Endothelial cell of umbilical vein (primary cell): ENCODE data around the gene SLC29A3. TPM values are rescaled to one million over a fixed set of nuclear protein-coding genes. Genes with fewer than 3 reads are reported as not detected.

Source experiments
- BruUV-seq: library from RNA; stranded (reverse); fragments of 400-500 nt; replicated peaks from 2 replicates; lab custom pipeline; 2021; lab: Mats Ljungman, UMichigan
- CTCF ChIA-PET: fragments of 300-600, 350-600 bp; sonication (Branson Sonifier 250); formaldehyde crosslinking; loops from one replicate; lab custom pipeline; 2021; ENCODE audit warnings: antibody characterized with exemption, inconsistent platforms; lab: Charles Lee
- POLR2A ChIA-PET: fragments of 300-600, 350-600 bp; sonication (Branson Sonifier 250); formaldehyde crosslinking; loops from one replicate; lab custom pipeline; 2021; ENCODE audit warnings: antibody characterized with exemption, inconsistent platforms; lab: Charles Lee
- DNase-seq: peaks from one replicate; pipeline ENCODE4 v3.0.0-alpha.2; 2011; ENCODE audit warnings: low read depth, low spot score
- FAIRE-seq: peaks from 2 replicates; lab custom pipeline; 2011; peaks lifted over from hg19 to GRCh38; lab: Jason Lieb, UNC
- H2AFZ ChIP-seq: 2 replicates; pipeline ENCODE4 v1.6.0; 2012; ENCODE audit warnings: low read depth, low read length, control low read depth, inconsistent platforms
- H3K27ac ChIP-seq: 2 replicates; pipeline ENCODE4 v1.5.1; 2011; ENCODE audit warnings: low read depth, mild to moderate bottlenecking, control low read depth, low read length, moderate library complexity; ENCODE audit not compliant: insufficient read depth
- H3K27me3 ChIP-seq, 2 experiments: 2 replicates each; pipeline versions ENCODE4 v1.6.0 to v1.6.1; 2011; ENCODE audit warnings: low read length in 2 of 2, mixed read lengths in 1 of 2; ENCODE audit not compliant: control insufficient read depth in 2 of 2, insufficient read depth in 2 of 2
- H3K36me3 ChIP-seq, 2 experiments: 2 replicates in 1 of 2; 3 replicates in 1 of 2; pipeline ENCODE4 v1.5.1; 2011; ENCODE audit warnings: low read length in 2 of 2, mild to moderate bottlenecking in 1 of 2, moderate library complexity in 1 of 2; ENCODE audit not compliant: control insufficient read depth in 2 of 2, insufficient read depth in 2 of 2; ENCODE audit errors: extremely low read depth in 1 of 2
- H3K4me1 ChIP-seq: 3 replicates; pipeline ENCODE4 v1.5.1; 2011; ENCODE audit warnings: mild to moderate bottlenecking, low read length; ENCODE audit not compliant: control insufficient read depth, insufficient read depth; ENCODE audit errors: extremely low read depth
- H3K4me2 ChIP-seq: 2 replicates; pipeline ENCODE4 v1.6.1; 2011; ENCODE audit warnings: low read length, control low read depth, mixed read lengths; ENCODE audit not compliant: insufficient read depth
- H3K4me3 ChIP-seq, 3 experiments: fragments of 200-600 bp in 1 of 3; sonication (generic), shearing (Covaris generic) in 1 of 3; replicated peaks in 1 of 3; 2 replicates each; pipeline ENCODE4 v1.5.1; 2011 to 2016; ENCODE audit warnings: control low read depth in 3 of 3, low read length in 3 of 3, mild to moderate bottlenecking in 2 of 3, inconsistent platforms in 1 of 3, low read depth in 1 of 3, moderate library complexity in 1 of 3; ENCODE audit not compliant: insufficient read depth in 1 of 3
- H3K79me2 ChIP-seq: 2 replicates; pipeline ENCODE4 v1.6.0; 2012; ENCODE audit warnings: low read length, inconsistent platforms; ENCODE audit not compliant: control insufficient read depth, insufficient read depth
- H3K9ac ChIP-seq: replicated peaks from 2 replicates; pipeline ENCODE3; 2011; ENCODE audit warnings: low read length, control low read depth; ENCODE audit not compliant: insufficient read depth; ENCODE audit errors: extremely low read depth
- H3K9me1 ChIP-seq: replicated peaks from 3 replicates; pipeline ENCODE4 v1.6.0; 2011; ENCODE audit warnings: mild to moderate bottlenecking, low read length; ENCODE audit not compliant: control insufficient read depth, insufficient read depth; ENCODE audit errors: extremely low read depth
- H3K9me3 ChIP-seq: replicated peaks from 2 replicates; pipeline ENCODE4 v1.5.1; 2012; ENCODE audit warnings: low read length, inconsistent platforms; ENCODE audit not compliant: control insufficient read depth, insufficient read depth
- H4K20me1 ChIP-seq: replicated peaks from 2 replicates; pipeline ENCODE3; 2011; ENCODE audit warnings: mild to moderate bottlenecking, low read length; ENCODE audit not compliant: control insufficient read depth, insufficient read depth; ENCODE audit errors: extremely low read depth
- EZH2 ChIP-seq: IDR thresholded peaks from 2 replicates; pipeline ENCODE4 v1.6.1; 2012; ENCODE audit warnings: borderline replicate concordance, low read depth, mild to moderate bottlenecking, moderate library complexity, low read length, inconsistent platforms; ENCODE audit not compliant: severe bottlenecking
- FOS ChIP-seq: IDR thresholded peaks from 2 replicates; pipeline ENCODE4 v1.6.1; 2011; ENCODE audit warnings: mild to moderate bottlenecking, low read length, moderate library complexity, borderline replicate concordance; ENCODE audit not compliant: insufficient read depth
- GATA2 ChIP-seq: IDR thresholded peaks from 2 replicates; pipeline ENCODE4 v1.7.0; 2011; ENCODE audit warnings: low read depth, mild to moderate bottlenecking, moderate library complexity, mixed read lengths, low read length; ENCODE audit not compliant: insufficient read length, insufficient read depth
- JUN ChIP-seq: IDR thresholded peaks from 2 replicates; pipeline ENCODE4 v1.6.1; 2011; ENCODE audit warnings: borderline replicate concordance, low read depth; ENCODE audit not compliant: insufficient read length, insufficient read depth
- MYC ChIP-seq: IDR thresholded peaks from one replicate; pipeline ENCODE4 v1.6.1; 2011; ENCODE audit warnings: mild to moderate bottlenecking, low read depth, low read length
- POLR2A ChIP-seq: IDR thresholded peaks from 2 replicates; pipeline ENCODE4 v1.6.1; 2012; ENCODE audit warnings: low read depth, mild to moderate bottlenecking, control low read depth, low read length
- POLR2AphosphoS5 ChIP-seq: IDR thresholded peaks from 2 replicates; pipeline ENCODE4 v1.6.1; 2012; ENCODE audit warnings: low read depth, mild to moderate bottlenecking, control low read depth, low read length, moderate library complexity; ENCODE audit not compliant: insufficient read depth
- dilution Hi-C: fragments of 300-500 bp; cut with MboI; formaldehyde crosslinking; loops from one replicate; pipeline ENCODE4 v1.15.0; 2019; ENCODE audit warnings: low sequenced_read_pairs; ENCODE audit not compliant: extremely low pct_ligation_motif_present
- intact Hi-C: fragments of 100-400 bp; cut with micrococcal nuclease; formaldehyde crosslinking; loops from one replicate; pipeline ENCODE4 v1.10.0; 2022
- polyA plus RNA-seq, 4 experiments: library from polyadenylated mRNA; depleted of rRNA in 3 of 4; stranded (reverse) in 3 of 4; unstranded in 1 of 4; fragments of >200 nt; gene quantifications; 2 replicates each; pipeline versions ENCODE4 v1.2.1 to v1.2.3, GENCODE V29; 2011 to 2012; ENCODE audit warnings: missing spikeins in 1 of 4
- total RNA-seq: library from RNA; stranded (reverse); gene quantifications from 2 replicates; pipeline ENCODE4 v1.2.3, GENCODE V29; 2021
- TF ChIP-seq, protein P1 (sequence below): IDR thresholded peaks from 2 replicates; pipeline ENCODE4 v1.6.1; 2011; ENCODE audit not compliant: insufficient read depth, insufficient read length
- TF ChIP-seq, protein P2 (sequence below), 2 donors: IDR thresholded peaks; 1 replicate in 1 of 2; 2 replicates in 1 of 2; pipeline ENCODE4 v1.5.1; 2011; ENCODE audit warnings: low read length in 2 of 2, mild to moderate bottlenecking in 2 of 2, moderate library complexity in 2 of 2, control low read depth in 1 of 2, inconsistent platforms in 1 of 2, low read depth in 1 of 2; ENCODE audit not compliant: insufficient read depth in 1 of 2; ENCODE audit errors: extremely low read depth in 1 of 2

Gene SLC29A3
- total and polyA plus RNA-seq, 2 donors (not counting 3 experiments of a cell fraction or from before 2014, with no cell fraction given): 5.0 to 9.1 TPM

DNA sequence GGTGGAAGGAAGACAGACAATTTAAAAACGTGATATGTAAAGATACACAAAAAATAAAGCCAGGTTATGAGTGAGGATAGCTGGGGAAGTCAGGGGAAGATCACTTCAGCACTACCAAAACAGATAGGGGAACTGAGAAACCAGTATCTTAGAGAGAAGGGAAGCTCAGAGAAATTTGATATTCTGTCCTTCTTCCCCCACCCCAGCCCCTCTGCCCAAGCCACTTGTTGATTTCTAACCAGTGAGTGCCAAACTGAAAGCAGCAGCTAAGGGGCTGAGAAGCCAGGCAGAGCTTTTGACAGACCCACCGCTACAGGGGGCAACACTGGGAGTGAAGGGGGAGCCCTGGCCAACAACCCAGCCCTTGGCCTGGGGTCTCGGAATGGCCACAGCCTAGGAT is 9.1 kb upstream of the SLC29A3 start:
- Histone ChIP-seq H3K4me2 (no peak overlapping the region), H3K79me2 (no peaks in the 10 kb centered on the region), H3K9me1 (no peaks in the 10 kb centered on the region), H3K9me3 (no peaks in the 10 kb centered on the region), H3K36me3 (no peaks in the 10 kb centered on the region), H2AFZ (no peak overlapping the region), H3K9ac (no peak overlapping the region), H3K4me1 (no peaks in the 10 kb centered on the region), H3K4me3 (no peak overlapping the region), H4K20me1 (no peaks in the 10 kb centered on the region), H3K27me3 (peaks cover 17 to 20% of the 10 kb centered on the region in 2 experiments), H3K27ac (no peak overlapping the region)
- intact Hi-C loops (loop anchor here (5.0 to 10.0 kb wide), 2 partner anchors 502 to 585 kb away; no protein-coding TSS in a partner anchor), dilution Hi-C loops (no loop called here)
- TF ChIP-seq POLR2A: no peak
- no peak for TF ChIP-seq FOS
- TF ChIP-seq, protein P1, sequence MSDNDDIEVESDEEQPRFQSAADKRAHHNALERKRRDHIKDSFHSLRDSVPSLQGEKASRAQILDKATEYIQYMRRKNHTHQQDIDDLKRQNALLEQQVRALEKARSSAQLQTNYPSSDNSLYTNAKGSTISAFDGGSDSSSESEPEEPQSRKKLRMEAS: no peak
- no peak for TF ChIP-seq JUN
- TF ChIP-seq EZH2: no peak
- TF ChIP-seq, protein P2, sequence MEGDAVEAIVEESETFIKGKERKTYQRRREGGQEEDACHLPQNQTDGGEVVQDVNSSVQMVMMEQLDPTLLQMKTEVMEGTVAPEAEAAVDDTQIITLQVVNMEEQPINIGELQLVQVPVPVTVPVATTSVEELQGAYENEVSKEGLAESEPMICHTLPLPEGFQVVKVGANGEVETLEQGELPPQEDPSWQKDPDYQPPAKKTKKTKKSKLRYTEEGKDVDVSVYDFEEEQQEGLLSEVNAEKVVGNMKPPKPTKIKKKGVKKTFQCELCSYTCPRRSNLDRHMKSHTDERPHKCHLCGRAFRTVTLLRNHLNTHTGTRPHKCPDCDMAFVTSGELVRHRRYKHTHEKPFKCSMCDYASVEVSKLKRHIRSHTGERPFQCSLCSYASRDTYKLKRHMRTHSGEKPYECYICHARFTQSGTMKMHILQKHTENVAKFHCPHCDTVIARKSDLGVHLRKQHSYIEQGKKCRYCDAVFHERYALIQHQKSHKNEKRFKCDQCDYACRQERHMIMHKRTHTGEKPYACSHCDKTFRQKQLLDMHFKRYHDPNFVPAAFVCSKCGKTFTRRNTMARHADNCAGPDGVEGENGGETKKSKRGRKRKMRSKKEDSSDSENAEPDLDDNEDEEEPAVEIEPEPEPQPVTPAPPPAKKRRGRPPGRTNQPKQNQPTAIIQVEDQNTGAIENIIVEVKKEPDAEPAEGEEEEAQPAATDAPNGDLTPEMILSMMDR (IDR thresholded peaks at IDR 0.05; ENCODE audit: extremely low read depth in 1 of 2, insufficient read depth in 1 of 2, low read depth in 1 of 2, low read length in 2 of 2): no peak
- TF ChIP-seq GATA2: no peak
- no peak for TF ChIP-seq MYC
- no peak for TF ChIP-seq POLR2AphosphoS5
- ChIA-PET POLR2A (no interaction called here), CTCF (interaction anchor here (1.0 kb wide), 1 partner anchor 261 kb away, joined by 3 read pairs; no protein-coding TSS in a partner anchor)
- BruUV-seq: no TSS peak
- FAIRE-seq (no peak), DNase-seq (no peak)
